SK-N-SH (cell line): ENCODE data around the gene FUT4. TPM values are rescaled to one million over a fixed set of nuclear protein-coding genes. Genes with fewer than 3 reads are reported as not detected.

Source experiments
- CTCF ChIA-PET: fragments of 300-600, 350-600 bp; formaldehyde crosslinking; extraction: SDS; loops from one replicate; lab custom pipeline; 2021; lab: Yijun Ruan, JAX
- POLR2A ChIA-PET: fragments of 350-600 bp; sonication (Branson Sonifier 250); formaldehyde crosslinking; extraction: SDS; loops from one replicate; lab custom pipeline; 2020; ENCODE audit warnings: antibody characterized with exemption, inconsistent platforms; lab: Yijun Ruan, JAX
- DNase-seq: peaks from one replicate; pipeline ENCODE4 v3.0.0; 2012
- H2AFZ ChIP-seq: fragments of 200-600 bp; sonication (generic); 2 replicates; pipeline ENCODE4 v1.8.1; 2016; ENCODE audit warnings: antibody characterized with exemption, mild to moderate bottlenecking, low read depth
- H3F3A ChIP-seq: fragments of 200-600 bp; sonication (generic); replicated peaks from 2 replicates; pipeline ENCODE3; 2016; ENCODE audit warnings: antibody characterized with exemption, mild to moderate bottlenecking; ENCODE audit not compliant: insufficient read depth
- H3K27ac ChIP-seq, 2 experiments: fragments of 200-500 bp in 1 of 2; fragments of 200-600 bp in 1 of 2; sonication (Bioruptor generic) in 1 of 2; sonication (generic), shearing (Covaris generic) in 1 of 2; 2 replicates each; pipeline versions ENCODE4 v1.5.1 to v1.6.1; 2014 to 2016; ENCODE audit warnings: low read depth in 2 of 2, inconsistent platforms in 1 of 2, low read length in 1 of 2, mild to moderate bottlenecking in 1 of 2, mixed read lengths in 1 of 2
- H3K27me3 ChIP-seq: fragments of 200-600 bp; sonication (generic), shearing (Covaris generic); 2 replicates; pipeline ENCODE4 v1.6.1; 2016; ENCODE audit warnings: mixed run types; ENCODE audit not compliant: insufficient read depth
- H3K36me3 ChIP-seq, 2 experiments: fragments of 200-500 bp in 1 of 2; fragments of 200-600 bp in 1 of 2; sonication (Bioruptor generic) in 1 of 2; sonication (generic) in 1 of 2; replicated peaks in 1 of 2; 2 replicates each; pipeline versions ENCODE3 to v1.5.1; 2014 to 2016; ENCODE audit warnings: low read length in 1 of 2, mild to moderate bottlenecking in 1 of 2; ENCODE audit not compliant: insufficient read depth in 2 of 2, control insufficient read depth in 1 of 2
- H3K4me1 ChIP-seq, 2 experiments: fragments of 200-500 bp in 1 of 2; fragments of 200-600 bp in 1 of 2; sonication (Bioruptor generic) in 1 of 2; sonication (generic), shearing (Covaris generic) in 1 of 2; 2 replicates each; pipeline versions ENCODE4 v1.5.1 to v1.6.1; 2014 to 2016; ENCODE audit warnings: low read depth in 1 of 2, low read length in 1 of 2, mixed run types in 1 of 2; ENCODE audit not compliant: insufficient read depth in 2 of 2, control insufficient read depth in 1 of 2
- H3K4me2 ChIP-seq: fragments of 200-600 bp; sonication (generic), shearing (Covaris generic); 2 replicates; pipeline ENCODE4 v1.6.1; 2017; ENCODE audit warnings: mixed run types
- H3K4me3 ChIP-seq, 2 experiments: fragments of 200-500 bp in 1 of 2; fragments of 200-600 bp in 1 of 2; sonication (Bioruptor generic) in 1 of 2; sonication (generic), shearing (Covaris generic) in 1 of 2; 2 replicates each; pipeline versions ENCODE4 v1.5.1 to v1.8.1; 2014 to 2016; ENCODE audit warnings: low read depth in 2 of 2, inconsistent platforms in 1 of 2, low read length in 1 of 2, mild to moderate bottlenecking in 1 of 2, mixed read lengths in 1 of 2, moderate library complexity in 1 of 2
- H3K79me2 ChIP-seq: fragments of 200-600 bp; sonication (generic); 2 replicates; pipeline ENCODE4 v1.8.1; 2017; ENCODE audit warnings: mild to moderate bottlenecking; ENCODE audit not compliant: insufficient read depth
- H3K9ac ChIP-seq: fragments of 200-600 bp; sonication (generic); 2 replicates; pipeline ENCODE4 v1.6.1; 2017; ENCODE audit warnings: mixed run types
- H3K9me2 ChIP-seq: fragments of 200-600 bp; sonication (generic); 2 replicates; pipeline ENCODE4 v1.6.1; 2017; ENCODE audit warnings: mixed run types
- H3K9me3 ChIP-seq: fragments of 200-600 bp; sonication (generic); 2 replicates; pipeline ENCODE4 v1.6.1; 2017; ENCODE audit warnings: mixed run types, mild to moderate bottlenecking, moderate library complexity
- H4K20me1 ChIP-seq: fragments of 200-600 bp; sonication (generic); 2 replicates; pipeline ENCODE4 v1.6.1; 2017; ENCODE audit warnings: mild to moderate bottlenecking, mixed run types; ENCODE audit not compliant: insufficient read depth
- CHD2 ChIP-seq: fragments of 150-350 bp; IDR thresholded peaks from 2 replicates; pipeline ENCODE4 v1.6.1; 2018; ENCODE audit warnings: low read length; ENCODE audit not compliant: partially characterized antibody
- EP300 ChIP-seq, 2 experiments: IDR thresholded peaks; 2 replicates each; pipeline versions ENCODE4 v1.4.0 to v1.6.1; 2012; ENCODE audit warnings: borderline replicate concordance in 1 of 2, low read depth in 1 of 2, low read length in 1 of 2
- FOSL2 ChIP-seq: IDR thresholded peaks from 2 replicates; pipeline ENCODE4 v1.4.0; 2012; ENCODE audit warnings: low read depth, mild to moderate bottlenecking, moderate library complexity, borderline replicate concordance
- GATA2 ChIP-seq: sonication (generic); formaldehyde crosslinking; IDR thresholded peaks from 2 replicates; pipeline ENCODE4 v1.5.0; 2020; ENCODE audit warnings: mild to moderate bottlenecking, missing genetic modification reagents
- JUND ChIP-seq: IDR thresholded peaks from 2 replicates; pipeline ENCODE4 v1.4.0; 2012
- NFIC ChIP-seq: IDR thresholded peaks from 2 replicates; pipeline ENCODE4 v1.4.0; 2012; ENCODE audit warnings: borderline replicate concordance
- NRF1 ChIP-seq: IDR thresholded peaks from 2 replicates; pipeline ENCODE4 v1.6.1; 2012; ENCODE audit warnings: low read depth, mild to moderate bottlenecking, low read length
- POLR2AphosphoS5 ChIP-seq: IDR thresholded peaks from 2 replicates; pipeline ENCODE4 v1.6.1; 2012; ENCODE audit warnings: low read depth, low read length
- RXRA ChIP-seq: IDR thresholded peaks from 2 replicates; pipeline ENCODE4 v1.4.0; 2012; ENCODE audit warnings: low read depth, mild to moderate bottlenecking, borderline replicate concordance
- SMC3 ChIP-seq: IDR thresholded peaks from 2 replicates; pipeline ENCODE4 v1.6.1; 2012; ENCODE audit warnings: low read depth, low read length, improper control_type of control experiment
- TAF1 ChIP-seq: IDR thresholded peaks from 2 replicates; pipeline ENCODE4 v1.6.1; 2012; ENCODE audit warnings: low read depth, mild to moderate bottlenecking, low read length, moderate library complexity, borderline replicate concordance
- TEAD4 ChIP-seq: IDR thresholded peaks from 2 replicates; pipeline ENCODE4 v1.4.0; 2012; ENCODE audit warnings: mild to moderate bottlenecking, borderline replicate concordance; ENCODE audit not compliant: insufficient read depth
- USF2 ChIP-seq: fragments of 150-350 bp; IDR thresholded peaks from 2 replicates; pipeline ENCODE4 v1.6.1; 2017; ENCODE audit warnings: antibody characterized with exemption, low read length, low read depth, borderline replicate concordance
- WGBS: methylation state at CpG from one replicate; pipeline ENCODE4 v1.1.6; 2017; ENCODE audit warnings: low lambda C conversion rate; 5-methylcytosine and 5-hydroxymethylcytosine counted together
- polyA plus RNA-seq, 3 experiments: library from polyadenylated mRNA; depleted of rRNA; stranded (reverse); fragments of >200 nt; gene quantifications; 2 replicates each; pipeline ENCODE4 v1.2.3, GENCODE V29; 2012
- TF ChIP-seq, protein P1 (sequence below): fragments of 200-600 bp; sonication (generic); IDR thresholded peaks from 2 replicates; pipeline ENCODE4 v1.6.1; 2017; ENCODE audit warnings: antibody characterized with exemption, mild to moderate bottlenecking, moderate library complexity
- TF ChIP-seq, protein P2 (sequence below): IDR thresholded peaks from 2 replicates; pipeline ENCODE4 v1.4.0; 2012; ENCODE audit warnings: low read depth

The FUT4 gene
- polyA plus RNA-seq, 1 of the 3 experiments (the other 2 are of a cell fraction), result 1.9 TPM

- TF ChIP-seq GATA2 (CRISPR knock-in tag) (no peak), JUND (no peak), NRF1 (no peak)
Observed at GRCh38 chr11:94500181-94500580, 43.5 kb upstream of the FUT4 start (continued).

GRCh38 chr11:94501522-94501921, 42.2 kb upstream of the FUT4 start:
- no peak for TF ChIP-seq SMC3
- no peak for TF ChIP-seq CHD2
- TF ChIP-seq RXRA, result no peak
- TF ChIP-seq, protein P1, sequence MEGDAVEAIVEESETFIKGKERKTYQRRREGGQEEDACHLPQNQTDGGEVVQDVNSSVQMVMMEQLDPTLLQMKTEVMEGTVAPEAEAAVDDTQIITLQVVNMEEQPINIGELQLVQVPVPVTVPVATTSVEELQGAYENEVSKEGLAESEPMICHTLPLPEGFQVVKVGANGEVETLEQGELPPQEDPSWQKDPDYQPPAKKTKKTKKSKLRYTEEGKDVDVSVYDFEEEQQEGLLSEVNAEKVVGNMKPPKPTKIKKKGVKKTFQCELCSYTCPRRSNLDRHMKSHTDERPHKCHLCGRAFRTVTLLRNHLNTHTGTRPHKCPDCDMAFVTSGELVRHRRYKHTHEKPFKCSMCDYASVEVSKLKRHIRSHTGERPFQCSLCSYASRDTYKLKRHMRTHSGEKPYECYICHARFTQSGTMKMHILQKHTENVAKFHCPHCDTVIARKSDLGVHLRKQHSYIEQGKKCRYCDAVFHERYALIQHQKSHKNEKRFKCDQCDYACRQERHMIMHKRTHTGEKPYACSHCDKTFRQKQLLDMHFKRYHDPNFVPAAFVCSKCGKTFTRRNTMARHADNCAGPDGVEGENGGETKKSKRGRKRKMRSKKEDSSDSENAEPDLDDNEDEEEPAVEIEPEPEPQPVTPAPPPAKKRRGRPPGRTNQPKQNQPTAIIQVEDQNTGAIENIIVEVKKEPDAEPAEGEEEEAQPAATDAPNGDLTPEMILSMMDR, result no peak
- no peak for TF ChIP-seq NFIC
- no peak for TF ChIP-seq POLR2AphosphoS5
- no peak for TF ChIP-seq EP300 (IDR thresholded peaks at IDR 0.05; ENCODE audit: borderline replicate concordance in 1 of 2, low read depth in 1 of 2, low read length in 1 of 2)
- no peak for TF ChIP-seq TAF1
- no peak for TF ChIP-seq TEAD4
- no peak for TF ChIP-seq FOSL2
- TF ChIP-seq NRF1, result no peak
- TF ChIP-seq, protein P2, sequence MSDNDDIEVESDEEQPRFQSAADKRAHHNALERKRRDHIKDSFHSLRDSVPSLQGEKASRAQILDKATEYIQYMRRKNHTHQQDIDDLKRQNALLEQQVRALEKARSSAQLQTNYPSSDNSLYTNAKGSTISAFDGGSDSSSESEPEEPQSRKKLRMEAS, result no peak
- no peak for TF ChIP-seq USF2
- Histone ChIP-seq H3K36me3 (peaks cover 30 to 42% of the 10 kb centered on the region in 2 experiments), H3K27me3 (no peaks in the 10 kb centered on the region), H3K79me2 (no peaks in the 10 kb centered on the region), H3K9ac (no peak overlapping the region), H3K27ac (no peak overlapping the region), H3F3A (peaks cover 6% of the 10 kb centered on the region), H4K20me1 (no peaks in the 10 kb centered on the region), H3K9me3 (no peaks in the 10 kb centered on the region), H2AFZ (no peak overlapping the region), H3K4me3 (no peak overlapping the region), H3K4me2 (no peak overlapping the region), H3K4me1 (no peaks in the 10 kb centered on the region), H3K9me2 (no peaks in the 10 kb centered on the region)
- WGBS, result 82% methylated on average over 2 of the region's 2 CpGs
- POLR2A ChIA-PET, result no interaction called here
- CTCF ChIA-PET, result interaction anchor here (1.0 to 1.8 kb wide), 3 partner anchors 11 to 606 kb away, joined by 3 to 21 read pairs (median 7); no protein-coding TSS in a partner anchor
- DNase-seq, result no peak
